Measurements from ENCODE around the gene PRSS1.
"Not testable (repeated sequence)": the region's sequence is repeated elsewhere in the genome, so short reads cannot be mapped to it uniquely, and the experiment has no call there.

Gene PRSS1

GRCh38 chr7:142773937-142774744 lies 24.9 kb downstream of the PRSS1 start:
- no peak for DNase-seq
- no peak for TF ChIP-seq POLR2A (IDR thresholded peaks at IDR 0.05; ENCODE audit: low read length)
- TF ChIP-seq GATA1 (IDR thresholded peaks at IDR 0.05; ENCODE audit: low read depth, low read length) = no peak

GRCh38 chr7:142774826-142775225 lies 25.6 kb downstream of the PRSS1 start:
- DNase-seq = no peak
- TF ChIP-seq POLR2A (IDR thresholded peaks at IDR 0.05; ENCODE audit: low read length) = no peak

- not testable (repeated sequence) for DNase-seq
These were observed 26.3 kb downstream of the PRSS1 start for GRCh38 chr7:142775351-142776115.

- no peak for DNase-seq
- no peak for TF ChIP-seq POLR2A (IDR thresholded peaks at IDR 0.05; ENCODE audit: low read length)
- TF ChIP-seq GATA1 (IDR thresholded peaks at IDR 0.05; ENCODE audit: low read depth, low read length) = no peak
These were observed 27.1 kb downstream of the PRSS1 start for GRCh38 chr7:142776206-142776844.

GRCh38 chr7:142776845-142777225 lies 27.6 kb downstream of the PRSS1 start:
- not testable (repeated sequence) for DNase-seq

- DNase-seq = no peak
- TF ChIP-seq GATA1 (IDR thresholded peaks at IDR 0.05; ENCODE audit: low read depth, low read length) = no peak
- no peak for TF ChIP-seq POLR2A (IDR thresholded peaks at IDR 0.05; ENCODE audit: low read length)
These were observed 28.0 kb downstream of the PRSS1 start for GRCh38 chr7:142777318-142777717.

GRCh38 chr7:142782922-142783900 lies 33.9 kb downstream of the PRSS1 start:
- peak; percentile 90 to 92 for DNase-seq
- no peak for TF ChIP-seq GATA1 (IDR thresholded peaks at IDR 0.05; ENCODE audit: low read depth, low read length)
- TF ChIP-seq POLR2A (IDR thresholded peaks at IDR 0.05; ENCODE audit: low read length) = no peak

- TF ChIP-seq GATA1 (IDR thresholded peaks at IDR 0.05; ENCODE audit: low read depth, low read length) (no peak), POLR2A (IDR thresholded peaks at IDR 0.05; ENCODE audit: low read length) (no peak)
- no peak for DNase-seq
These were observed 34.8 kb downstream of the PRSS1 start for GRCh38 chr7:142784096-142784495.

- no peak for DNase-seq
- TF ChIP-seq POLR2A (IDR thresholded peaks at IDR 0.05; ENCODE audit: low read length) (no peak), GATA1 (IDR thresholded peaks at IDR 0.05; ENCODE audit: low read depth, low read length) (no peak)
These were observed 35.4 kb downstream of the PRSS1 start for GRCh38 chr7:142784716-142785115.

- TF ChIP-seq GATA1 (IDR thresholded peaks at IDR 0.05; ENCODE audit: low read depth, low read length) (no peak), POLR2A (IDR thresholded peaks at IDR 0.05; ENCODE audit: low read length) (no peak)
- no peak for DNase-seq
These were observed 36.6 kb downstream of the PRSS1 start for GRCh38 chr7:142785841-142786250.

GRCh38 chr7:142787034-142787768 lies 37.9 kb downstream of the PRSS1 start:
- no peak for TF ChIP-seq POLR2A (IDR thresholded peaks at IDR 0.05; ENCODE audit: low read length)
- TF ChIP-seq GATA1 (IDR thresholded peaks at IDR 0.05; ENCODE audit: low read depth, low read length) = no peak
- no peak for DNase-seq

- TF ChIP-seq POLR2A (IDR thresholded peaks at IDR 0.05; ENCODE audit: low read length) (no peak), GATA1 (IDR thresholded peaks at IDR 0.05; ENCODE audit: low read depth, low read length) (no peak)
- no peak for DNase-seq
These were observed 38.5 kb downstream of the PRSS1 start for GRCh38 chr7:142787783-142788182.

Measured in erythroblast (primary cell).